GM18909 (cell line): ENCODE measurements around the gene CT45A2.
"Not testable (repeated sequence)": the region's sequence is repeated elsewhere in the genome, so short reads cannot be mapped to it uniquely, and the experiment has no call there.

ENCODE experiments used
- ATAC-seq: cut with Tn5 transposase; IDR thresholded peaks from one replicate; pipeline ENCODE4 v1.9.1; 2021; ENCODE audit warnings: mild to moderate bottlenecking; ENCODE audit not compliant: unreplicated experiment, poor library complexity

CT45A2 gene

DNA sequence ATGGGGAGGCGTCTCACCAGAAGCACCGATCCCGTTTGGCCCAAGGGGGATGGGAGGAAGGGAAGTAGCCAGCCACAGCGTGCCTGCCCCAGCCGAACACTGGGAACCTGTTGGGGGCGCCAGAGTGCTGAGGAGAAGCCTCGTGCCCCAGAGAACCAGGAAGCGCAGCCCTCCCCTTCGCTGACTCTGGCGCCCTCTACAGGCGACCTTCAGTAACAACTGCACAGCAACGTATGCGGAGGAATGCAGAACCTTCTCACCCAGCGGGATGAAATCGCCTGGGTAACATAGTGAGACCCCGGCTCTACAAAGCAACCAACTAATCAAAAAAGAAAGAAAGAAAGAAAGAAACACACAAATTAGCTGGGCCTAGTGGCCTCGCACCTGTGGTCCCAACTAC is at the start of gene CT45A2:
Gene CT45A2 (minus strand): TSS at position 101 of the 400 bp plus-strand sequence. CDS start 3,747 bp downstream, outside the sequence.
- ATAC-seq: not testable (repeated sequence)

GRCh38 chrX:135854438-135854837 is 34.6 kb upstream of the CT45A2 start, which contains the start of gene CT45A8:
Gene CT45A8 (minus strand): TSS chrX:135854538. CDS start chrX:135850783, 3,755 bp downstream.
- not testable (repeated sequence) for ATAC-seq

- not testable (repeated sequence) for ATAC-seq
Observed at GRCh38 chrX:135837180-135837579, 17.4 kb upstream of the CT45A2 start, which contains the start of gene CT45A7. Gene CT45A7 (minus strand): TSS chrX:135837280. CDS start chrX:135833533, 3,747 bp downstream.

DNA sequence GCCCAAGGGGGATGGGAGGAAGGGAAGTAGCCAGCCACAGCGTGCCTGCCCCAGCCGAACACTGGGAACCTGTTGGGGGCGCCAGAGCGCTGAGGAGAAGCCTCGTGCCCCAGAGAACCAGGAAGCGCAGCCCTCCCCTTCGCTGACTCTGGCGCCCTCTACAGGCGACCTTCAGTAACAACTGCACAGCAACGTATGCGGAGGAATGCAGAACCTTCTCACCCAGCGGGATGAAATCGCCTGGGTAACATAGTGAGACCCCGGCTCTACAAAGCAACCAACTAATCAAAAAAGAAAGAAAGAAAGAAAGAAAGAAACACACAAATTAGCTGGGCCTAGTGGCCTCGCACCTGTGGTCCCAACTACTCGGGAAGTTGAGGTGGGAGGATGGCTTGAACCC is 17.1 kb downstream of the CT45A2 start, which contains the start of gene CT45A6:
Gene CT45A6 (minus strand): TSS at position 101 of the 400 bp plus-strand sequence. CDS start 3,794 bp downstream, outside the sequence.
- not testable (repeated sequence) for ATAC-seq

DNA sequence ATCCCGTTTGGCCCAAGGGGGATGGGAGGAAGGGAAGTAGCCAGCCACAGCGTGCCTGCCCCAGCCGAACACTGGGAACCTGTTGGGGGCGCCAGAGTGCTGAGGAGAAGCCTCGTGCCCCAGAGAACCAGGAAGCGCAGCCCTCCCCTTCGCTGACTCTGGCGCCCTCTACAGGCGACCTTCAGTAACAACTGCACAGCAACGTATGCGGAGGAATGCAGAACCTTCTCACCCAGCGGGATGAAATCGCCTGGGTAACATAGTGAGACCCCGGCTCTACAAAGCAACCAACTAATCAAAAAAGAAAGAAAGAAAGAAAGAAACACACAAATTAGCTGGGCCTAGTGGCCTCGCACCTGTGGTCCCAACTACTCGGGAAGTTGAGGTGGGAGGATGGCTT is 34.4 kb downstream of the CT45A2 start, which contains the start of gene CT45A5:
Gene CT45A5 (minus strand): TSS at position 101 of the 400 bp plus-strand sequence. CDS start 3,774 bp downstream, outside the sequence.
- ATAC-seq: not testable (repeated sequence)

GRCh38 chrX:135768091-135768490 is 51.7 kb downstream of the CT45A2 start, which contains the start of gene CT45A3:
Gene CT45A3 (minus strand): TSS chrX:135768191. CDS start chrX:135764444, 3,747 bp downstream.
- ATAC-seq: not testable (repeated sequence)
